Measurements from ENCODE around the gene AGMO. TPM values are rescaled to one million over a fixed set of nuclear protein-coding genes. Genes with fewer than 3 reads are reported as not detected.

Gene AGMO
- total RNA-seq, 1 experiment from 2014 or later = not detected

DNA sequence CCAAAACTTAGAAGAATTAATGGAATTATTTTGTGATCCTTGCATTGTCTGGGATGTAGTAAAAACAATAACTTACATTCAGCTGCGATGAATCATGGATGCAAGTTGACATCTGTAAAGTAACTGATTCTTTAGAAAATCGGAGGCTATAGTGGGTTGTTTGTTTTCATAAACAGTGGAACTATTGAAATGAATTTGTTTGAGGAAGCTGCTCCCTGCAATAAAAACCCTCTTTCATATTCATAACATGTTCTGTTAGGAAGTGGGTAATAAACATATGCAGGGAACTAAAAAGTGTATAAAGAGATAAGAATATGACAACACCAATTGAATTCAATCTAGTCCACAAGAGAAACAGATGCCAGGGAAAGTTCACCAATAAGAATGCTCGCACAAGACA lies 53.6 kb downstream of the AGMO start (continued):
- TF ChIP-seq, protein P1, sequence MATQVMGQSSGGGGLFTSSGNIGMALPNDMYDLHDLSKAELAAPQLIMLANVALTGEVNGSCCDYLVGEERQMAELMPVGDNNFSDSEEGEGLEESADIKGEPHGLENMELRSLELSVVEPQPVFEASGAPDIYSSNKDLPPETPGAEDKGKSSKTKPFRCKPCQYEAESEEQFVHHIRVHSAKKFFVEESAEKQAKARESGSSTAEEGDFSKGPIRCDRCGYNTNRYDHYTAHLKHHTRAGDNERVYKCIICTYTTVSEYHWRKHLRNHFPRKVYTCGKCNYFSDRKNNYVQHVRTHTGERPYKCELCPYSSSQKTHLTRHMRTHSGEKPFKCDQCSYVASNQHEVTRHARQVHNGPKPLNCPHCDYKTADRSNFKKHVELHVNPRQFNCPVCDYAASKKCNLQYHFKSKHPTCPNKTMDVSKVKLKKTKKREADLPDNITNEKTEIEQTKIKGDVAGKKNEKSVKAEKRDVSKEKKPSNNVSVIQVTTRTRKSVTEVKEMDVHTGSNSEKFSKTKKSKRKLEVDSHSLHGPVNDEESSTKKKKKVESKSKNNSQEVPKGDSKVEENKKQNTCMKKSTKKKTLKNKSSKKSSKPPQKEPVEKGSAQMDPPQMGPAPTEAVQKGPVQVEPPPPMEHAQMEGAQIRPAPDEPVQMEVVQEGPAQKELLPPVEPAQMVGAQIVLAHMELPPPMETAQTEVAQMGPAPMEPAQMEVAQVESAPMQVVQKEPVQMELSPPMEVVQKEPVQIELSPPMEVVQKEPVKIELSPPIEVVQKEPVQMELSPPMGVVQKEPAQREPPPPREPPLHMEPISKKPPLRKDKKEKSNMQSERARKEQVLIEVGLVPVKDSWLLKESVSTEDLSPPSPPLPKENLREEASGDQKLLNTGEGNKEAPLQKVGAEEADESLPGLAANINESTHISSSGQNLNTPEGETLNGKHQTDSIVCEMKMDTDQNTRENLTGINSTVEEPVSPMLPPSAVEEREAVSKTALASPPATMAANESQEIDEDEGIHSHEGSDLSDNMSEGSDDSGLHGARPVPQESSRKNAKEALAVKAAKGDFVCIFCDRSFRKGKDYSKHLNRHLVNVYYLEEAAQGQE (IDR thresholded peaks at IDR 0.05; ENCODE audit: low read depth) = no peak
- TF ChIP-seq FOSL1 (IDR thresholded peaks at IDR 0.05; ENCODE audit: low read depth) (no peak), ZNF274 (IDR thresholded peaks at IDR 0.05; ENCODE audit: low read depth, low read length) (no peak), POLR2AphosphoS5 (IDR thresholded peaks at IDR 0.05; ENCODE audit: low read depth, low read length) (no peak), POLR2A (IDR thresholded peaks at IDR 0.05; ENCODE audit: borderline replicate concordance, extremely low read depth, insufficient read depth, insufficient read length) (no peak), EGR1 (IDR thresholded peaks at IDR 0.05; ENCODE audit: low read depth) (no peak), EZH2phosphoT487 (IDR thresholded peaks at IDR 0.05; ENCODE audit: borderline replicate concordance) (no peak)
- TF ChIP-seq, protein P2, sequence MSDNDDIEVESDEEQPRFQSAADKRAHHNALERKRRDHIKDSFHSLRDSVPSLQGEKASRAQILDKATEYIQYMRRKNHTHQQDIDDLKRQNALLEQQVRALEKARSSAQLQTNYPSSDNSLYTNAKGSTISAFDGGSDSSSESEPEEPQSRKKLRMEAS (IDR thresholded peaks at IDR 0.05) = no peak
- TF ChIP-seq, protein P3, sequence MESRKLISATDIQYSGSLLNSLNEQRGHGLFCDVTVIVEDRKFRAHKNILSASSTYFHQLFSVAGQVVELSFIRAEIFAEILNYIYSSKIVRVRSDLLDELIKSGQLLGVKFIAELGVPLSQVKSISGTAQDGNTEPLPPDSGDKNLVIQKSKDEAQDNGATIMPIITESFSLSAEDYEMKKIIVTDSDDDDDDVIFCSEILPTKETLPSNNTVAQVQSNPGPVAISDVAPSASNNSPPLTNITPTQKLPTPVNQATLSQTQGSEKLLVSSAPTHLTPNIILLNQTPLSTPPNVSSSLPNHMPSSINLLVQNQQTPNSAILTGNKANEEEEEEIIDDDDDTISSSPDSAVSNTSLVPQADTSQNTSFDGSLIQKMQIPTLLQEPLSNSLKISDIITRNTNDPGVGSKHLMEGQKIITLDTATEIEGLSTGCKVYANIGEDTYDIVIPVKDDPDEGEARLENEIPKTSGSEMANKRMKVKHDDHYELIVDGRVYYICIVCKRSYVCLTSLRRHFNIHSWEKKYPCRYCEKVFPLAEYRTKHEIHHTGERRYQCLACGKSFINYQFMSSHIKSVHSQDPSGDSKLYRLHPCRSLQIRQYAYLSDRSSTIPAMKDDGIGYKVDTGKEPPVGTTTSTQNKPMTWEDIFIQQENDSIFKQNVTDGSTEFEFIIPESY (IDR thresholded peaks at IDR 0.05; ENCODE audit: extremely low read depth, insufficient replicate concordance, low read length) = no peak

DNA sequence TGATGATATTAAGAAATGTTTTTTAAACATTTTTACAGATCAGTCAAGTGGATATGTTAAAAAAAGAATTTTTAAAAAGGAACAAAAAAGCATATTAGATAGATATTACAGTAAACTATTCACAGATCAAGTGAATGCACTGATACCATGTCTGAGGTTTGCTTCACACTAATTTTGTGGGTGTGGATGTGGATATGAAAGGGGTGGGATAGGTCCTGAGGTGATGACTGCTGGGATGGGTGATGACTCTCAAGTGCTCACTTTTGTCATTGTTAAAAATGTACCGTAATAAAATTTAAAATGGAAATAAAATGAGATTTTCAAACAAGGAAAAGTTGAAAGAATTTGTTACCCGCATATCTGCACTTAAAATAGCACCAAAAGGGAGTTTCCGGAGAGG lies 54.1 kb downstream of the AGMO start:
- intact Hi-C loops (cut with micrococcal nuclease) = no loop called here
- TF ChIP-seq EGR1 (IDR thresholded peaks at IDR 0.05; ENCODE audit: low read depth) = no peak
- TF ChIP-seq, protein P3 (IDR thresholded peaks at IDR 0.05; ENCODE audit: extremely low read depth, insufficient replicate concordance, low read length) = no peak
- TF ChIP-seq, protein P4, sequence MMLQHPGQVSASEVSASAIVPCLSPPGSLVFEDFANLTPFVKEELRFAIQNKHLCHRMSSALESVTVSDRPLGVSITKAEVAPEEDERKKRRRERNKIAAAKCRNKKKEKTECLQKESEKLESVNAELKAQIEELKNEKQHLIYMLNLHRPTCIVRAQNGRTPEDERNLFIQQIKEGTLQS (IDR thresholded peaks at IDR 0.05) = no peak
- TF ChIP-seq TCF7L2 (IDR thresholded peaks at IDR 0.05; ENCODE audit: borderline replicate concordance, extremely low read depth, insufficient read depth, insufficient read length) = no peak
- TF ChIP-seq POLR2A (IDR thresholded peaks at IDR 0.05; ENCODE audit: borderline replicate concordance, extremely low read depth, insufficient read depth, insufficient read length) = no peak
- no peak for TF ChIP-seq FOSL1 (IDR thresholded peaks at IDR 0.05; ENCODE audit: low read depth)
- no peak for TF ChIP-seq ELF1 (IDR thresholded peaks at IDR 0.05; ENCODE audit: borderline replicate concordance, low read depth)
- TF ChIP-seq, protein P2 (IDR thresholded peaks at IDR 0.05) = no peak
- TF ChIP-seq RAD21 (IDR thresholded peaks at IDR 0.05; ENCODE audit: low read depth) = no peak
- no peak for TF ChIP-seq JUND (IDR thresholded peaks at IDR 0.05)
- no peak for TF ChIP-seq SIN3A (IDR thresholded peaks at IDR 0.05; ENCODE audit: low read depth)
- no peak for TF ChIP-seq POLR2AphosphoS5 (IDR thresholded peaks at IDR 0.05; ENCODE audit: low read depth, low read length)
- no peak for TF ChIP-seq CEBPB (IDR thresholded peaks at IDR 0.05; ENCODE audit: low read depth)

More for the DNA sequence above, 54.1 kb downstream of the AGMO start:
- DNase-seq (ENCODE audit: low read depth, low spot score) = no peak
- Histone ChIP-seq H3K9me2 (ENCODE audit: insufficient read depth) (no peaks in the 10 kb centered on the region), H3K9ac (ENCODE audit: low read length) (no peak overlapping the region), H3K27me3 (ENCODE audit: insufficient read depth, low read length) (no peaks in the 10 kb centered on the region), H3K4me3 (replicated peaks in 1 of 2; ENCODE audit: low read depth in 1 of 2, low read length in 2 of 2) (no peak overlapping the region), H3K27ac (ENCODE audit: low read depth, low read length) (no peak overlapping the region), H3K9me3 (ENCODE audit: control insufficient read depth in 1 of 2, insufficient read depth in 1 of 2, low read depth in 1 of 2, low read length in 2 of 2) (no peaks in the 10 kb centered on the region), H3K36me3 (ENCODE audit: control insufficient read depth in 1 of 2, insufficient read depth in 2 of 2, low read length in 2 of 2) (no peaks in the 10 kb centered on the region), H3K79me2 (ENCODE audit: insufficient read depth, low read length) (no peaks in the 10 kb centered on the region), H3K4me2 (ENCODE audit: low read length) (no peak overlapping the region), H4K20me1 (ENCODE audit: insufficient read depth) (no peaks in the 10 kb centered on the region), H3K4me1 (ENCODE audit: control insufficient read depth in 1 of 2, insufficient read depth in 2 of 2, low read length in 2 of 2) (no peaks in the 10 kb centered on the region), H2AFZ (ENCODE audit: low read depth, low read length, poor library complexity, severe bottlenecking) (no peak overlapping the region)
- ATAC-seq = no peak
- ChIA-PET RAD21 (ENCODE audit: low non-redundant PET in 1 of 2, low total read pairs in 2 of 2, uncharacterized antibody in 2 of 2, unreplicated experiment in 2 of 2) (no interaction called here), POLR2A (no interaction called here), CTCF (no interaction called here)
- no TSS peak for BruUV-seq (replicated peaks)
